ENCODE data around the gene APOC1.
"Not testable (repeated sequence)": the region's sequence is repeated elsewhere in the genome, so short reads cannot be mapped to it uniquely, and the experiment has no call there.

APOC1 gene

GRCh38 chr19:44914433-44915206 is at the start of gene APOC1:
TSS of gene APOC1 (plus strand) at chr19:44914608. CDS start at chr19:44914892, 284 bp downstream.
- DNase-seq, result peak; percentile 85

- no peak for DNase-seq
These were observed 49.1 kb upstream of the APOC1 start for GRCh38 chr19:44865196-44865767.

- DNase-seq, result no peak
These were observed 47.7 kb upstream of the APOC1 start for GRCh38 chr19:44866664-44867063.

GRCh38 chr19:44867578-44867977 is 46.8 kb upstream of the APOC1 start:
- no peak for DNase-seq

GRCh38 chr19:44869733-44870470 is 44.5 kb upstream of the APOC1 start:
- DNase-seq, result no peak

- DNase-seq, result no peak
These were observed 42.6 kb upstream of the APOC1 start for GRCh38 chr19:44871809-44872208.

GRCh38 chr19:44872661-44873060 is 41.7 kb upstream of the APOC1 start:
- DNase-seq, result no peak

- DNase-seq, result no peak
These were observed 40.1 kb upstream of the APOC1 start for GRCh38 chr19:44874317-44874716.

- DNase-seq, result no peak
These were observed 38.5 kb upstream of the APOC1 start for GRCh38 chr19:44875666-44876451.

- DNase-seq, result peak; percentile 48
These were observed 37.4 kb upstream of the APOC1 start for GRCh38 chr19:44876930-44877535.

GRCh38 chr19:44878120-44878865 is 36.1 kb upstream of the APOC1 start:
- DNase-seq, result no peak

GRCh38 chr19:44879309-44880065 is 34.9 kb upstream of the APOC1 start:
- no peak for DNase-seq

GRCh38 chr19:44882063-44882462 is 32.3 kb upstream of the APOC1 start:
- DNase-seq, result no peak

- DNase-seq, result not testable (repeated sequence)
These were observed 31.6 kb upstream of the APOC1 start for GRCh38 chr19:44882619-44883397.

GRCh38 chr19:44883922-44884321 is 30.5 kb upstream of the APOC1 start:
- no peak for DNase-seq

GRCh38 chr19:44884566-44884965 is 29.8 kb upstream of the APOC1 start:
- DNase-seq, result no peak

GRCh38 chr19:44886141-44886540 is 28.3 kb upstream of the APOC1 start:
- no peak for DNase-seq

- no peak for DNase-seq
These were observed 26.8 kb upstream of the APOC1 start for GRCh38 chr19:44887648-44888047.

- not testable (repeated sequence) for DNase-seq
These were observed 26.1 kb upstream of the APOC1 start for GRCh38 chr19:44888335-44888734.

- no peak for DNase-seq
These were observed 24.5 kb upstream of the APOC1 start for GRCh38 chr19:44889830-44890365.
